PC-3 (cell line): ENCODE results near the gene PRR20B.
"Not testable (repeated sequence)": the region's sequence is repeated elsewhere in the genome, so short reads cannot be mapped to it uniquely, and the experiment has no call there.

Experiments used
- CTCF ChIP-seq: fragments of 300-600 bp; sonication (generic); conservative IDR thresholded peaks from 2 replicates; pipeline ENCODE4 v1.5.1; 2017; ENCODE audit warnings: antibody characterized with exemption, low read depth, mild to moderate bottlenecking, low read length
- EZH2 ChIP-seq: fragments of 300-600 bp; sonication (generic); IDR thresholded peaks from one replicate; pipeline ENCODE4 v1.6.1; 2017; ENCODE audit warnings: antibody characterized with exemption, mild to moderate bottlenecking, low read length; ENCODE audit not compliant: unreplicated experiment
- EZH2phosphoT487 ChIP-seq: fragments of 300-600 bp; sonication (generic); IDR thresholded peaks from 2 replicates; pipeline ENCODE4 v1.6.1; 2018; ENCODE audit warnings: mild to moderate bottlenecking, antibody characterized with exemption, low read length, borderline replicate concordance

DNA sequence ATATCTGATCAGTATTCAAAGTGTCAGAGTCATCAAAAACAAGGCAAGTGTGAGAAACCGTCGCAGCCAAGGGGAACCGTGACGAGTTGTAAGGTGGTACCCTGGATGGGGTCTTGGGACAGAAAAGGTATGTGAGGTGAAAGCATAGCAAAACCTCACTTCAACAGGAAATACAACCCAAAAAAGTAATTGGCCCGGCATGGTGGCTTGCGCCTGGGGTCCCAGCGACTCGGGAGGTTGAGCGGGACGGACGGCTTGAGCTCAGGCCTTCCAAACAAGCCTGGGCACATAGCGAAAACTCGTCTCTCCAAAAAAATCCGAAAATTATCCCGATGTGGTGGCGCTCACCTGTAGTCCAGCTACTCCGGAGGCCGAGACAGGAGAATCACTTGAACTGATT lies 7.5 kb upstream of the PRR20B start:
- TF ChIP-seq CTCF, EZH2, EZH2phosphoT487: not testable (repeated sequence)
